Left lobe of liver (tissue), 1 donor: ENCODE measurements around the gene ANKRD63. TPM values are rescaled to one million over a fixed set of nuclear protein-coding genes. Genes with fewer than 3 reads are reported as not detected.

Experiments
- total RNA-seq: library from RNA; stranded (reverse); gene quantifications from one replicate; pipeline ENCODE4 v1.2.1, GENCODE V29; 2021
- donor health status: DM: no; HTN: yes; CAD: no.

ANKRD63 gene
- total RNA-seq, 1 donor from 2014 or later: not detected

Other genes starting within 250 kb of the ANKRD63 start
- gene SRP14, start 243.9 kb downstream of the ANKRD63 start, total RNA-seq: 56.8 TPM
- 3.3 TPM for gene BMF, start 174.2 kb downstream of the ANKRD63 start, total RNA-seq
- 0.68 TPM for gene BUB1B, start 122.0 kb downstream of the ANKRD63 start, total RNA-seq
- not detected for gene PAK6, start 44.0 kb downstream of the ANKRD63 start, total RNA-seq
- 8.7 TPM for gene PLCB2, start 24.9 kb upstream of the ANKRD63 start, total RNA-seq
- gene INAFM2, start 40.6 kb upstream of the ANKRD63 start, total RNA-seq: 7.7 TPM
- 16.6 TPM for gene CCDC9B, start 57.9 kb upstream of the ANKRD63 start, total RNA-seq
- gene PHGR1, start 68.0 kb upstream of the ANKRD63 start, total RNA-seq: not detected
- gene DISP2, start 75.2 kb upstream of the ANKRD63 start, total RNA-seq: 0.25 TPM
- gene KNSTRN, start 99.7 kb upstream of the ANKRD63 start, total RNA-seq: 9.2 TPM
- gene IVD, start 122.7 kb upstream of the ANKRD63 start, total RNA-seq: 229 TPM
- 12.8 TPM for gene BAHD1, start 157.9 kb upstream of the ANKRD63 start, total RNA-seq
- 5.3 TPM for gene CHST14, start 187.9 kb upstream of the ANKRD63 start, total RNA-seq